Upper lobe of left lung (tissue), 6 donors: ENCODE measurements around the gene RPEL1. TPM values are rescaled to one million over a fixed set of nuclear protein-coding genes. Genes with fewer than 3 reads are reported as not detected.

Experiments
- ATAC-seq, 2 donors: fragments of 200-7000 bp; cut with Tn5 transposase; one replicate each; pipeline ENCODE4 v1.9.1; 2022; ENCODE audit warnings: mild to moderate bottlenecking in 2 of 2, moderate library complexity in 2 of 2; ENCODE audit not compliant: low FRiP score in 2 of 2
- DNase-seq, 2 donors: peaks; one replicate each; pipeline ENCODE4 v3.0.0-alpha.2; 2019 to 2020
- H3K27ac ChIP-seq, 4 donors: fragments of 200-600 bp; sonication (generic); one replicate each; pipeline ENCODE4 v1.5.1; 2016 to 2019
- H3K27me3 ChIP-seq, 4 donors: fragments of 200-600 bp; sonication (generic); one replicate each; pipeline ENCODE4 v1.5.1; 2017 to 2019
- H3K36me3 ChIP-seq, 4 donors: fragments of 200-600 bp; sonication (generic); one replicate each; pipeline ENCODE4 v1.5.1; 2016 to 2019
- H3K4me1 ChIP-seq, 4 donors: fragments of 200-600 bp; sonication (generic); one replicate each; pipeline ENCODE4 v1.5.1; 2018 to 2019
- H3K4me3 ChIP-seq, 4 donors: fragments of 200-600 bp; sonication (generic); one replicate each; pipeline ENCODE4 v1.5.1; 2017 to 2019; ENCODE audit warnings: mild to moderate bottlenecking in 2 of 4, moderate library complexity in 1 of 4
- H3K9me3 ChIP-seq, 4 donors: fragments of 200-600 bp; sonication (generic); one replicate each; pipeline ENCODE4 v1.5.1; 2018 to 2019
- CTCF ChIP-seq, 6 experiments: fragments of 450-650 bp in 4 of 6; fragments of 200-600 bp in 2 of 6; sonication (generic) in 2 of 6; IDR thresholded peaks; one replicate each; pipeline ENCODE4 v1.5.1; 2016 to 2019; ENCODE audit warnings: antibody characterized with exemption in 6 of 6
- EP300 ChIP-seq, 4 donors: sonication (generic); formaldehyde crosslinking; IDR thresholded peaks; one replicate each; pipeline ENCODE4 v1.5.1; 2017; ENCODE audit warnings: antibody characterized with exemption in 4 of 4, control low read depth in 2 of 4
- POLR2A ChIP-seq, 4 donors: fragments of 450-650 bp; IDR thresholded peaks; one replicate each; pipeline ENCODE4 v1.5.1; 2016 to 2017; ENCODE audit warnings: antibody characterized with exemption in 4 of 4, mild to moderate bottlenecking in 2 of 4
- POLR2AphosphoS5 ChIP-seq, 2 donors: sonication (generic); formaldehyde crosslinking; IDR thresholded peaks; one replicate each; pipeline ENCODE4 v1.5.1; 2017; ENCODE audit warnings: antibody characterized with exemption in 2 of 2
- WGBS, 2 donors: methylation state at CpG; one replicate each; pipeline ENCODE4 v1.1.5; 2017 to 2018; 5-methylcytosine and 5-hydroxymethylcytosine counted together
- total RNA-seq, 6 donors: library from RNA; depleted of rRNA in 4 of 6; stranded (reverse); fragments of >200 nt in 4 of 6; gene quantifications; one replicate each; pipeline versions ENCODE4 v1.1.0 to v1.2.1, GENCODE V29; 2016 to 2021
- donor health status: DM: no; HTN: no; CAD: no; lungs with moderate emphysema.
- donor health status: DM: no; HTN: yes; CAD: no; lungs with severe emphysema.

The RPEL1 gene
- total RNA-seq, 6 donors from 2014 or later, result not detected

GRCh38 chr10:103280506-103280905, 34.8 kb downstream of the RPEL1 start:
- H3K9me3 ChIP-seq, result no peaks in the 10 kb centered on the region
- no peaks in the 10 kb centered on the region for H3K36me3 ChIP-seq
- DNase-seq (no peak), ATAC-seq (no peak)
- no peak for TF ChIP-seq POLR2A (IDR thresholded peaks at IDR 0.05)
- H3K27me3 ChIP-seq, result peaks cover 0 to 31% (median 22%) of the 10 kb centered on the region in 4 donors
- H3K4me3 ChIP-seq, result no peak overlapping the region
- 88 to 94% methylated on average over 2 of the region's 2 CpGs for WGBS, 2 donors
- no peak overlapping the region for H3K27ac ChIP-seq
- peaks cover 8 to 22% (median 13%) of the 10 kb centered on the region in 4 donors for H3K4me1 ChIP-seq

- Histone ChIP-seq H3K27me3 (peaks cover 0 to 24% (median 19%) of the 10 kb centered on the region in 4 donors), H3K27ac (no peak overlapping the region), H3K4me1 (peaks cover 8 to 17% (median 12%) of the 10 kb centered on the region in 4 donors), H3K36me3 (no peaks in the 10 kb centered on the region), H3K4me3 (no peak overlapping the region), H3K9me3 (no peaks in the 10 kb centered on the region)
- TF ChIP-seq POLR2AphosphoS5 (IDR thresholded peaks at IDR 0.05) (no peak), EP300 (IDR thresholded peaks at IDR 0.05) (no peak), CTCF (IDR thresholded peaks at IDR 0.05) (no peak), POLR2A (IDR thresholded peaks at IDR 0.05) (no peak)
- DNase-seq (no peak), ATAC-seq (peak in 1 of 2 donors; percentile 15)
- 3 to 5% methylated on average over 9 to 14 of the region's 14 CpGs for WGBS, 2 donors
These were observed 36.1 kb downstream of the RPEL1 start for GRCh38 chr10:103281753-103282152.

GRCh38 chr10:103282961-103283360, 37.3 kb downstream of the RPEL1 start:
- Histone ChIP-seq H3K36me3 (no peaks in the 10 kb centered on the region), H3K27ac (no peak overlapping the region), H3K4me1 (peaks cover 0 to 5% (median under 1%) of the 10 kb centered on the region in 4 donors), H3K9me3 (no peaks in the 10 kb centered on the region), H3K27me3 (peaks cover 0 to 12% (median 7%) of the 10 kb centered on the region in 4 donors), H3K4me3 (no peak overlapping the region)
- DNase-seq (no peak), ATAC-seq (no peak)
- TF ChIP-seq POLR2A (IDR thresholded peaks at IDR 0.05) (no peak), EP300 (IDR thresholded peaks at IDR 0.05) (no peak)
- 33% methylated on average over 1 of the region's 1 CpG for WGBS, 2 donors

GRCh38 chr10:103284170-103284569, 38.5 kb downstream of the RPEL1 start:
- ATAC-seq (no peak), DNase-seq (no peak)
- Histone ChIP-seq H3K36me3 (no peaks in the 10 kb centered on the region), H3K4me3 (no peak overlapping the region), H3K27ac (no peak overlapping the region), H3K27me3 (peaks cover 0 to 4% (median 1%) of the 10 kb centered on the region in 4 donors), H3K4me1 (no peaks in the 10 kb centered on the region), H3K9me3 (no peaks in the 10 kb centered on the region)
- TF ChIP-seq EP300 (IDR thresholded peaks at IDR 0.05) (no peak), CTCF (IDR thresholded peaks at IDR 0.05) (no peak), POLR2AphosphoS5 (IDR thresholded peaks at IDR 0.05) (no peak), POLR2A (IDR thresholded peaks at IDR 0.05) (no peak)
- 73 to 79% methylated on average over 11 of the region's 11 CpGs for WGBS, 2 donors

- no peak for DNase-seq
- ATAC-seq, result no peak
- no peaks in the 10 kb centered on the region for H3K4me1 ChIP-seq
- no peak overlapping the region for H3K27ac ChIP-seq
- H3K27me3 ChIP-seq, result no peaks in the 10 kb centered on the region
- WGBS, 2 donors, result 83 to 86% methylated on average over 5 of the region's 5 CpGs
- no peaks in the 10 kb centered on the region for H3K9me3 ChIP-seq
- no peak overlapping the region for H3K4me3 ChIP-seq
- H3K36me3 ChIP-seq, result no peaks in the 10 kb centered on the region
- TF ChIP-seq POLR2AphosphoS5 (IDR thresholded peaks at IDR 0.05), result no peak
- no peak for TF ChIP-seq EP300 (IDR thresholded peaks at IDR 0.05)
- no peak for TF ChIP-seq POLR2A (IDR thresholded peaks at IDR 0.05)
- TF ChIP-seq CTCF (IDR thresholded peaks at IDR 0.05), result no peak
These were observed 42.3 kb downstream of the RPEL1 start for GRCh38 chr10:103287992-103288391.

- H3K27me3 ChIP-seq, result no peaks in the 10 kb centered on the region
- no peak for ATAC-seq
- TF ChIP-seq CTCF (IDR thresholded peaks at IDR 0.05) (no peak), EP300 (IDR thresholded peaks at IDR 0.05) (no peak), POLR2A (IDR thresholded peaks at IDR 0.05) (no peak), POLR2AphosphoS5 (IDR thresholded peaks at IDR 0.05) (no peak)
- H3K27ac ChIP-seq, result no peak overlapping the region
- H3K4me1 ChIP-seq, result no peaks in the 10 kb centered on the region
- H3K36me3 ChIP-seq, result no peaks in the 10 kb centered on the region
- H3K9me3 ChIP-seq, result no peaks in the 10 kb centered on the region
- no peak for DNase-seq
- 77 to 84% methylated on average over 4 of the region's 4 CpGs for WGBS, 2 donors
- H3K4me3 ChIP-seq, result no peak overlapping the region
These were observed 45.9 kb downstream of the RPEL1 start for GRCh38 chr10:103291588-103291987.
